Measurements from ENCODE around the gene DNAJC25.
A peak's percentile ranks its signal among the peaks of the same experiment; 100 is the strongest.

DNAJC25 gene

DNA sequence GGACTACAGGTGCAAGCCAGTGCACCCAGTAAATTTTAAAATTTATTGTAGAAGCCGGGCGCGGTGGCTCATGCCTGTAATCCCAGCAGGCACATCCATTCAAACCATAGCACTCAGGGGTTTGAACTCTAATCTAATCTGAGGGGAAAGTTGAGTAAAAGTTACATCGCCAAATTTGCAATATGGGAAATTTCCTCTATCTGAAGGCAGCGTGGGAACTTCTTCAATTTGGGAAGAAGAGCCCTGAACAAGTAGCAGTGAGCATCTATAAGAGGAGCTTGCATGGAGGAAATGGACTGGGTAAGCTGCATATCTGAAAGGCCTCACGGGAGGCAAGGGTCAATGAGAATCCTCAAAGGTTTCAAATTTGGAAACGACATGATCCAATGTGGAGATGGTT is 2.7 kb upstream of the DNAJC25 start:
- FAIRE-seq, result no peak

GRCh38 chr9:111630182-111630963 is 761 bp upstream of the DNAJC25 start:
- FAIRE-seq, result no peak

DNA sequence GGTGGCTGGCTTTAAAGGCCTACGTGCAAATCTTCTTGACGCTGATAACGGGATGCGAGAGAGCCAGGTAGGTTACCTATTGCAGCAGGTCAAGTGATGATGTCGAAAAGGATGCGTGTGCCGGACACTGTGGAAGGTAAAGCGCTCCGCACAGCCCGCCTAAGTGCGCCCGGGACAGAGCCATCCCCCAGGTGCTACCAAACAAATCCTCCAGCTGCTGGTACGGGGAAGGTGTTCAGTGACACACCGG is 245 bp upstream of the DNAJC25 start:
- peak; percentile 77 for FAIRE-seq

GRCh38 chr9:111632060-111632459 is 926 bp downstream of the DNAJC25 start:
- FAIRE-seq, result no peak

GRCh38 chr9:111632695-111633388 is 1.7 kb downstream of the DNAJC25 start:
- no peak for FAIRE-seq

- FAIRE-seq, result no peak
These were observed 2.2 kb downstream of the DNAJC25 start for GRCh38 chr9:111633389-111633736.

DNA sequence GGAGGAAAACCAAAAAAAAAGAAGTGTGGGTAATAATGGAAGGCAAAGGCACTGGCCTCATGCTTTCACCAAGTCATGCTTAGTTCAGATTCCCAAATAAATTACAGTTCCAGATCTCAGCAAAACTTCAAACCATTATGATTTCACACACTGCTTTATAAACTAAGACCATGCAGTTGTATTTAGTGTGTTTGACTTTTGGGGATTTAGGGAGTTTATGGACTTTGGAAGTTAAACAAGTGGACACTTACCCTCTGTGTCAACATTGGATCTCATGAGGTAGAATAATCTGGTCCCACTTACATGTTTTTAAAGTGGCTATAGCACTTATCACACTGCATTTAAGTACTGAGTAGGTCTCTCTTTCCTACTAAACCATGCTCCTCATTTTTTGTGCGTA is 3.7 kb downstream of the DNAJC25 start:
- no peak for FAIRE-seq

- FAIRE-seq, result no peak
These were observed 6.4 kb downstream of the DNAJC25 start for GRCh38 chr9:111637421-111637950.

DNA sequence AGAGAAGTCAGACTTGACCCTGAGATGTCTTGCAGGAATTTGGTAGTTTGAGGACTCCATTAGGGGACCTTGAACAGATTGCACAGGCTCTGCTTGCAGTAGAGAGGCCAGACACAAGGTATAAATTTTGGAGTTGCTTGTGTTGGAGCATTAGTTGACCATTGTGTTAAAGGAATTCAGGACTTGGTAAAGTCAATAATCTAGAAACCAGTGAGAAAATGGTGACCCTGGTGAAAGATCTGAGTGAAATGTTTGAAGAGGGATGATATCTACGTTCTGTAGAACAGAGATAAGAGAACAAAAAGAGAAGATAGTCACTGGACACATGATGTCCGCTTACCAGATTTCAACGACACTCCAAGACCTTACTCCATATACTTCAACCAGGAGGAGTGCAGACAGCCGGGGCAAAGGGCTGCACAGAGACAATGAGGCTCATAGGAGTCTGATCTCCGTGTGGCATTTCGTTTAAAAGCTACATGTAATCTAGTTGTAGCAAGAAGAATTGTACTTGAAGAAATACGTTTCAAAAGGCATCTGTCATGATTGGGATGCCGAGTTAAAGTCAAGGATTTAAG is 13.2 kb downstream of the DNAJC25 start:
- FAIRE-seq, result no peak

DNA sequence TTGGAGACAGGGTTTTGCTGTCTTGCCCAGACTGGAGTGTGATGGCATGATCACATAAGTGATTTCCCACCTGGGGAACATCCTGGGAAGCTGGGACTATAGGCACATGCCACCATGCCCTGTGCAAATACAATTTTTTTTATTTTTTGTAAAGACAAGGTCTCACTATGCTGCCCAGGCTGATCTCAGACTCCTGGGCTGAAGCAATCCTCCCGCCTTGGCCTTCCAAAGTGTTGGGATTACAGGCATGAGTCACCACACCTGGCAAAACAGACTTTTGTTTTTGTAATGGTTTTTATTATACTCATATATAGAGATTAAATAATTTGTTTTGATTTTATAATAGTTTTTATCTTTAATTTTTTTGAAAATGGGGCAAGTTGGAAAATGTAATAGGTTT is 14.7 kb downstream of the DNAJC25 start:
- no peak for FAIRE-seq

- no peak for FAIRE-seq
These were observed 15.3 kb downstream of the DNAJC25 start for GRCh38 chr9:111646417-111646816.

GRCh38 chr9:111648066-111648465 is 16.9 kb downstream of the DNAJC25 start:
- FAIRE-seq, result no peak

GRCh38 chr9:111649016-111649415 is 17.9 kb downstream of the DNAJC25 start:
- no peak for FAIRE-seq

GRCh38 chr9:111657051-111657450 is 25.9 kb downstream of the DNAJC25 start:
- no peak for FAIRE-seq

- FAIRE-seq, result no peak
These were observed 27.8 kb downstream of the DNAJC25 start for GRCh38 chr9:111658943-111659342.

- FAIRE-seq, result no peak
These were observed 28.6 kb downstream of the DNAJC25 start for GRCh38 chr9:111659691-111660090.

DNA sequence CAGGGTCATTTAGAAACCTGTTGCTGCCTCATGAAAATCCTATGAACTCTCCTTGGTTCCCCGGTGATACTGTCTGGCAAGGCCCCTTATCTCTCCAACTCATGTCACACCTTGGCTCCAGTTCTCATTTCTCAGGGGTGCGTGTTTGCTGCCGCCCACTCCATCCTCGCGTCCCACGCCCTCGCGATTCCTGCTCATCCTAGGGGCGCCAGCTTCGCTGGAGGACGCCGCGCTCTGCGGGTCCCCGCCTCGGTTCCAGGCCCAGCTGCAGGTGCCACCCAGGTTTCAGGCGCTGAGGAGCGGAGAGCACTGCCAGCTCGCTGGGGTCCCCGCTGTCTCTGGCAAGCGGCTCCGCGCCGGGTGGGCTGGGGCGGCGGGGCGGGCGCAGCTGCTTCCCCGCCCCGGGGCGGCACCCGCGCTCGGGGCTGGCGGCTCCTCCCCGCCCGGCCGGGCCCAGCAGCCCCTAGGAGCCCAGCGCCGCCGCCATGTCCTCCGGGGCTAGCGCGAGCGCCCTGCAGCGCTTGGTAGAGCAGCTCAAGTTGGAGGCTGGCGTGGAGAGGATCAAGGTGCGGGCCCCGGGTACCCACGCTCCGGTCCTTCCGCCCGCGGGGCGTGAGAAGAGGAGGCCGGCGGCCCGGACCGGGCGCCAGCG is 30.1 kb downstream of the DNAJC25 start, which contains the start of gene GNG10:
Gene GNG10 (plus strand): TSS at position 456 of the 652 bp plus-strand sequence. CDS start 30 bp downstream, at position 486.
- FAIRE-seq, result no peak

GRCh38 chr9:111661802-111662521 is 30.8 kb downstream of the DNAJC25 start:
- FAIRE-seq, result no peak

DNA sequence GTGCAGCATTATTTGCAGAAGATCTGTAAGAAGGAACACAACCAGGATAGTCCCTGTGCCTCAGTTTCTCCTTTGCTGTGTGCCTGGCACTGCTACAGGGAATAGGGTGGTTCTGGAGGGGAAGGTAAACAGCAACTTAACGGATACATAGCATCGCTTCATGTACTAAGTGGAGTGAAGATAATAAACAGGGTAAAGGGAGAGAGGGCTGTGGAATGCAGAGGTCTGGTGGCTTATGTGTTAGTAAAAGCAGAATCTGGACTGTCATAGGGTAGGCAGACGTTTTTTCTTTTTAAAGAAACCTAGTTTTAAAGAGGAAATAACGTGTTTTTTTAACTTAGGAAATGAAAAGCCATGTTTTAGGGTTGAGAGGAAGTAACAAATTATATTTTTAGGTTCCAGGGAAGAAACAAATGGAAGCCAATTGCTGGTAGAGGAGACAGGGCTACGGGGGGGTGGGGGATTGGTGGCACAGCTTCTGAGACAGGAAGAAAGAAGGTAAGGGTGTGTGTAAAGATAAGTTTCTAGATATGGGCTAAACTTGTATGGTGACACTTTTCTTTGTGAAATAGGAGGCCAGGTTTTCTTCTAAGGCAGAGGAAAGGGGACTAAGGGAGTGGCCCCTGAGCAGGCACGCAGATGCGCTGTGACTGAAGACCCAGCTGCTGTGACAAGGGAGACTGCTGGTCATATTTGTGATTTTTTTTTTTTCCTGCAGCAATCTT is 31.6 kb downstream of the DNAJC25 start:
- FAIRE-seq, result no peak

DNA sequence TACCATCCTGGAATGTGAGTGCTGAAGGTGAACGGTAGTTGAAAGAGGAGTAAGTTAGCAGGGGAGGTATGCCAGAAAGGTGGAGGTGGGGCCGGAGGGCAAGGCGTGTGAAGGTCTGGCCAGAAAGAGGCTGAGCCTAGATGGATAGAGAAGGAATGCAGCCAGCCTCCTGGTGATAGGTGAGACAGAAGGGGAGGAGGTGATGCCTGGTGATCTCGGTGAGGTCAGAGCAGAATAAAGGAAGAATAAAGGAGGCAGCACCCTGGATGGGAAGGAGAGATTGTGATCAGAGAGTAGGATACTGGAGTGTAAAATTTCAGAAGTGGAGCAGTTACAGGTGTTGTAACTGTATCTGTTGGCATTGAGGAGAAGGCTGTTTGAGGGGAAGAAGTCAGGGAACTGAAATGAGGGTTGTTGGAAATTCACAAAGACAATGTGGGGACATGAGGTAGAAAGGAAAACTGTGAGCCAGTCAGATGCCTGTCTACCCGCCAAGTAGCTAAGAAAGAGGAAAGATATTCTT is 32.2 kb downstream of the DNAJC25 start:
- FAIRE-seq, result no peak

DNA sequence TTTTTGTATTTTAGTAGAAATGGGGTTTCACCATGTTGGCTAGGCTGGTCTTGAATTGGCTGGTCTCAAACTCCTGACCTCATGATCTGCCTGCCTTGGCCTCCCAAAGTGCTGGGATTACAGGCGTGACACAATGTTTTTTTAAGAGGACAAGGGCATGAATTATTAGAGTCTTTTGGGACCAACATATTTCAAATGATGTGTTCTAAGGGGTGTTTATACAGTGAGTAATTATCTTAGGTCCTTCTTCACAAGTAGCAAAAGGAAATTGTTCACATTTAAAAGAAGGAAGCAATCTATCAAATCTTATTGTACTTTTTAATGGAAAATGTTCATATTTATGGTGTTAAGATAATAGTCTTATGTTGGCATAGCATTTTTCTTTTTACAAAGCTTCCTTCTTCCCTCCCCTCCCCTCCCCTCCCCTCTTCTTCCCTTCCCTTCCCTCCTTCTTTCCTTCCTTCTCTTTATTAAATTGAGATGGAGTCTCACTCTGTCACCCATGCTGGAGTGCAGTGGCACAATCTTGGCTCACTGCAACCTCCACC is 37.0 kb downstream of the DNAJC25 start:
- no peak for FAIRE-seq

Measured in endometrium (tissue), 2 donors.